NCI-H2227 (cell line): Measurements from ENCODE around the gene RAB24.
"Not testable (repeated sequence)": the region's sequence is repeated elsewhere in the genome, so short reads cannot be mapped to it uniquely, and the experiment has no call there.

ENCODE experiments used
- DNase-seq: peaks from one replicate; lab custom pipeline; 2025; ENCODE audit not compliant: unreplicated experiment; lab: John Stamatoyannopoulos, UW

The RAB24 gene

GRCh38 chr5:177311723-177312648 is 8.5 kb upstream of the RAB24 start, which contains the start of gene MXD3:
MXD3 (minus strand) TSS chr5:177311898; CDS start chr5:177311830, 68 bp downstream.
- DNase-seq: peak; percentile 96

- DNase-seq: no peak
Observed at GRCh38 chr5:177311392-177311722, 7.8 kb upstream of the RAB24 start.

- DNase-seq: peak; percentile 34
Observed at GRCh38 chr5:177310757-177311391, 7.4 kb upstream of the RAB24 start.

- no peak for DNase-seq
Observed at GRCh38 chr5:177310332-177310731, 6.8 kb upstream of the RAB24 start.

- DNase-seq: peak; percentile 70
Observed at GRCh38 chr5:177309351-177310191, 6.1 kb upstream of the RAB24 start.

GRCh38 chr5:177308740-177309139 is 5.2 kb upstream of the RAB24 start:
- no peak for DNase-seq

GRCh38 chr5:177307544-177308363 is 4.2 kb upstream of the RAB24 start:
- no peak for DNase-seq

GRCh38 chr5:177306674-177307543 is 3.4 kb upstream of the RAB24 start:
- no peak for DNase-seq

GRCh38 chr5:177306103-177306640 is 2.7 kb upstream of the RAB24 start:
- not testable (repeated sequence) for DNase-seq

- no peak for DNase-seq
Observed at GRCh38 chr5:177304392-177305119, 1.0 kb upstream of the RAB24 start.

GRCh38 chr5:177303925-177304391 is 439 bp upstream of the RAB24 start:
- no peak for DNase-seq

- no peak for DNase-seq
Observed at GRCh38 chr5:177302354-177303110, 987 bp downstream of the RAB24 start.

- DNase-seq: no peak
Observed at GRCh38 chr5:177301503-177302165, 1.9 kb downstream of the RAB24 start.

GRCh38 chr5:177300951-177301350 is 2.6 kb downstream of the RAB24 start:
- no peak for DNase-seq

GRCh38 chr5:177300236-177300880 is 3.2 kb downstream of the RAB24 start:
- DNase-seq: peak; percentile 15

- DNase-seq: no peak
Observed at GRCh38 chr5:177299697-177300096, 3.8 kb downstream of the RAB24 start.

- DNase-seq: no peak
Observed at GRCh38 chr5:177297922-177298321, 5.6 kb downstream of the RAB24 start.
